Measurements from ENCODE around the gene COL8A2. TPM values are rescaled to one million over a fixed set of nuclear protein-coding genes. Genes with fewer than 3 reads are reported as not detected.

Gene COL8A2
- total and polyA plus RNA-seq, 3 experiments from 2014 or later = 0.07 to 0.18 TPM; not detected in 1

DNA sequence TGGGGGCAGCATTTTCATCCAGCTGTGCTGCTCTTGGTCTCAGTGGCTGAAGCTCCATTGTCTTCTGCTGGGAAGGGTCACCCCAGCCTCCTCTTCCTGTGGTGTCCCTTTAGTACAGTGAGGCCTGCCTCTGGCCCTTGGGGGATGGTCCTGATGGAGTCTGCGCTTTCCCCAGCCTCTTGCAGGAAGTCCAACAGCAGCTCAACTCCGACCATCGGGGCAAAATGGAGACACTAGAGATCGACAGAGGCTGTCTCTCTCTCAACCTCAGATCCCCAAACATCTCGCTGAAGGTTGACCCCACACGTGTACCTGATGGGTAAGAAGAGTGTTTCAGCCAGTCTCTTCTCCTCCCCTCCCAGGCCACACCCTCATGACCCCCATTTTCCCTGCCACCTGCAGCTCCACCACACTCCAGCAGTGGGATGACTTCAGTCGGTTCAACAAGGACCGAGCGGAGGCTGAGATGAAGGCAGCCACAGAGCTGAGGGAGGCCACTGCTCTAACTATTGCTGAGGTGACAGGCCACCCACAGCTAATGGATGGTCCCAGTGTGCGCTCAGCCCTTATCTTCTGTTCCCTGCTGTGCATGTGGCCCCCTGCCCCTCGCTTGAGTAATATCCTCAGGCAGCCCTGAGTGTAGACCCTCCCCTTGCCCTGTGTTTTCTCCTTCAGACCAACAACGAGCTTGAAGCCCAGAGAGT, 38.3 kb downstream of the COL8A2 start:
- no peak for DNase-seq
- peaks cover 8% of the 10 kb centered on the region for H3K36me3 ChIP-seq (ENCODE audit: insufficient read depth, low read length)
- no peak overlapping the region for H3K4me3 ChIP-seq (ENCODE audit: low read length)
- POLR2A ChIA-PET = no interaction called here
- peaks cover 0 to 18% (median 0%) of the 10 kb centered on the region in 3 donors for H3K36me3 Mint-ChIP-seq
- no peaks in the 10 kb centered on the region for H3K9me3 ChIP-seq (ENCODE audit: low read length)
- H3K4me3 Mint-ChIP-seq = peak overlapping the region; percentile 41 to 64 (median 52)
- peaks cover 16 to 40% of the 10 kb centered on the region in 2 donors for H3K27me3 Mint-ChIP-seq
- peak overlapping the region in 4 of 8 donors; percentile 33 to 84 (median 78) for H3K27ac Mint-ChIP-seq
- H3K27ac ChIP-seq (ENCODE audit: low read depth, low read length) = no peak overlapping the region
- H3K27me3 ChIP-seq (ENCODE audit: insufficient read depth, low read length, poor library complexity, severe bottlenecking) = peaks cover 5% of the 10 kb centered on the region
- H3K9me3 Mint-ChIP-seq = no peaks in the 10 kb centered on the region
- H3K4me1 ChIP-seq (ENCODE audit: insufficient read depth, low read length) = peaks cover 19% of the 10 kb centered on the region
- CTCF ChIA-PET = interaction anchor here (0.6 to 1.2 kb wide), 3 partner anchors 101 to 740 kb away, joined by 3 to 4 read pairs (median 3); no protein-coding TSS in a partner anchor
- peaks cover 16 to 33% (median 18%) of the 10 kb centered on the region in 3 donors for H3K4me1 Mint-ChIP-seq

DNA sequence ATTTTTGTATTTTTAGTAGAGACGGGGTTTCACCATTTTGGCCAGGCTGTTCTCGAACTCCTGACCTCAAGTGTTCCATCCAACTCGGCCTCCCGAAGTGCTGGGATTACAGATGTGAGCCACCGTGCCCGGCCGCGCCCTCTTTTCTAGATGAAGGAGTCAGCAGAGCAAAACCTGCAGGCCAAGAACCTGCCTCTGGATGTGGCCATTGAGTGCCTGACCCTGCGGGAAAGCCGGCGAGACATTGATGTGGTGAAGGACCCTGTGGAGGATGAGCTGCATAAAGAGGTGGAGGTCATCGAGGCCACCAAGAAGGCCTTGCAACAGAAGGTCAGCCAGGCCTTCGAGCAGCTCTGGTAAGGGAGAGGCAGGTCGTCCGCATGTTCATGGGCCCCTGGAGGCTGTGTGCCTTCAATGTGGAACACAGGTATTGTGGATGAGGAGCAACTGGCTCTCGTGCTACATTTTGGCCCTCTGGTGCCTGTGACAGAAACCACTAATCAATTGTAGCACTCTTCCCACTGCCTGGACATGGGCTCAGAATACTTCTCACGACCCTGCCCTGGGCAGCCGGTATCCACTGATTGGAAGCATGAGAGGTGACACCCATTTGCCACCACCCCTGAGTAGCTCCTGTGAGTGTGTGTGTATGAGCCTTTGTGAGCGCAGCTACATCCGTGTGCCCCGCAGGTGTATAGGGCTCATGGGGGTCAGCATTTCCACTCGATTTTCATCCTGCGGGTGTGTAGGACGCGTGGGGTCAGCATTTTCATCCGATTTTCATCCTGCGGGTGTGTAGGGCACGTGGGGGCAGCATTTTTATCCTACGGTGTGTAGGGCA, 39.1 kb downstream of the COL8A2 start:
- H3K36me3 Mint-ChIP-seq = peaks cover 0 to 10% (median 0%) of the 10 kb centered on the region in 3 donors
- DNase-seq = no peak
- H3K4me3 Mint-ChIP-seq = peak overlapping the region in 5 of 7 donors; percentile 8 to 68 (median 36)
- Histone ChIP-seq H3K27ac (ENCODE audit: low read depth, low read length) (no peak overlapping the region), H3K4me3 (ENCODE audit: low read length) (no peak overlapping the region), H3K9me3 (ENCODE audit: low read length) (no peaks in the 10 kb centered on the region), H3K36me3 (ENCODE audit: insufficient read depth, low read length) (peaks cover under 1% of the 10 kb centered on the region), H3K4me1 (ENCODE audit: insufficient read depth, low read length) (peaks cover 19% of the 10 kb centered on the region), H3K27me3 (ENCODE audit: insufficient read depth, low read length, poor library complexity, severe bottlenecking) (peaks cover 5% of the 10 kb centered on the region)
- peak overlapping the region in 2 of 8 donors; percentile 50 to 78 for H3K27ac Mint-ChIP-seq
- POLR2A ChIA-PET = no interaction called here
- peaks cover 16 to 40% of the 10 kb centered on the region in 2 donors for H3K27me3 Mint-ChIP-seq
- H3K4me1 Mint-ChIP-seq = peaks cover 14 to 25% (median 18%) of the 10 kb centered on the region in 3 donors
- H3K9me3 Mint-ChIP-seq = no peaks in the 10 kb centered on the region
- CTCF ChIA-PET = interaction anchor here (0.7 to 1.2 kb wide), 3 partner anchors 102 to 206 kb away, joined by 3 to 4 read pairs (median 4); no protein-coding TSS in a partner anchor

- H3K4me1 Mint-ChIP-seq = peaks cover 13 to 22% (median 17%) of the 10 kb centered on the region in 3 donors
- no peaks in the 10 kb centered on the region for H3K9me3 Mint-ChIP-seq
- H3K4me1 ChIP-seq (ENCODE audit: insufficient read depth, low read length) = peaks cover 17% of the 10 kb centered on the region
- no peaks in the 10 kb centered on the region for H3K36me3 ChIP-seq (ENCODE audit: insufficient read depth, low read length)
- peak overlapping the region in 2 of 7 donors; percentile 27 to 32 for H3K4me3 Mint-ChIP-seq
- POLR2A ChIA-PET = no interaction called here
- no peak overlapping the region for H3K27ac Mint-ChIP-seq
- no peak overlapping the region for H3K4me3 ChIP-seq (ENCODE audit: low read length)
- peaks cover 0 to 10% (median 0%) of the 10 kb centered on the region in 3 donors for H3K36me3 Mint-ChIP-seq
- peaks cover 5% of the 10 kb centered on the region for H3K27me3 ChIP-seq (ENCODE audit: insufficient read depth, low read length, poor library complexity, severe bottlenecking)
- H3K27me3 Mint-ChIP-seq = peaks cover 16 to 41% of the 10 kb centered on the region in 2 donors
- no peak for DNase-seq
- no peak overlapping the region for H3K27ac ChIP-seq (ENCODE audit: low read depth, low read length)
- CTCF ChIA-PET = no interaction called here
- H3K9me3 ChIP-seq (ENCODE audit: low read length) = no peaks in the 10 kb centered on the region
Measured at GRCh38 chr1:36085126-36085525, 39.9 kb downstream of the COL8A2 start.

GRCh38 chr1:36084497-36085115, 40.4 kb downstream of the COL8A2 start:
- no peaks in the 10 kb centered on the region for H3K9me3 ChIP-seq (ENCODE audit: low read length)
- H3K27ac ChIP-seq (ENCODE audit: low read depth, low read length) = no peak overlapping the region
- POLR2A ChIA-PET = no interaction called here
- Mint-ChIP-seq H3K4me3 (peak overlapping the region in 2 of 7 donors; percentile 27 to 32), H3K27ac (no peak overlapping the region), H3K36me3 (peaks cover 0 to 6% (median 0%) of the 10 kb centered on the region in 3 donors), H3K9me3 (no peaks in the 10 kb centered on the region), H3K4me1 (peaks cover 7 to 17% (median 12%) of the 10 kb centered on the region in 3 donors), H3K27me3 (peaks cover 16 to 43% of the 10 kb centered on the region in 2 donors)
- H3K4me1 ChIP-seq (ENCODE audit: insufficient read depth, low read length) = peaks cover 11% of the 10 kb centered on the region
- no peak for DNase-seq
- H3K4me3 ChIP-seq (ENCODE audit: low read length) = no peak overlapping the region
- CTCF ChIA-PET = no interaction called here
- peaks cover 5% of the 10 kb centered on the region for H3K27me3 ChIP-seq (ENCODE audit: insufficient read depth, low read length, poor library complexity, severe bottlenecking)
- no peaks in the 10 kb centered on the region for H3K36me3 ChIP-seq (ENCODE audit: insufficient read depth, low read length)

- H3K9me3 ChIP-seq (ENCODE audit: low read length) = no peaks in the 10 kb centered on the region
- peaks cover 7% of the 10 kb centered on the region for H3K4me1 ChIP-seq (ENCODE audit: insufficient read depth, low read length)
- peak in 1 of 5 donors; percentile 26 for DNase-seq
- CTCF ChIA-PET = interaction anchor here (0.7 kb wide), 1 partner anchor 283 kb away, joined by 3 read pairs; no protein-coding TSS in a partner anchor
- Mint-ChIP-seq H3K27ac (no peak within 1 kb of the TSS), H3K4me1 (peaks cover 2 to 11% (median 6%) of the 10 kb centered on the region in 3 donors), H3K36me3 (peaks cover 0 to 1% (median 0%) of the 10 kb centered on the region in 3 donors), H3K27me3 (peaks cover 20 to 43% of the 10 kb centered on the region in 2 donors), H3K4me3 (peak within 1 kb of the TSS in 2 of 7 donors; percentile 27 to 44), H3K9me3 (no peaks in the 10 kb centered on the region)
- no peak within 1 kb of the TSS for H3K27ac ChIP-seq (ENCODE audit: low read depth, low read length)
- H3K27me3 ChIP-seq (ENCODE audit: insufficient read depth, low read length, poor library complexity, severe bottlenecking) = peaks cover 5% of the 10 kb centered on the region
- no peak within 1 kb of the TSS for H3K4me3 ChIP-seq (ENCODE audit: low read length)
- H3K36me3 ChIP-seq (ENCODE audit: insufficient read depth, low read length) = no peaks in the 10 kb centered on the region
- POLR2A ChIA-PET = no interaction called here
Measured at GRCh38 chr1:36083635-36084496, 41.2 kb downstream of the COL8A2 start, which contains the start of gene TEKT2. Gene TEKT2, plus strand, starts transcription at chr1:36084094. Its CDS starts 828 bp downstream, at chr1:36084922.

DNA sequence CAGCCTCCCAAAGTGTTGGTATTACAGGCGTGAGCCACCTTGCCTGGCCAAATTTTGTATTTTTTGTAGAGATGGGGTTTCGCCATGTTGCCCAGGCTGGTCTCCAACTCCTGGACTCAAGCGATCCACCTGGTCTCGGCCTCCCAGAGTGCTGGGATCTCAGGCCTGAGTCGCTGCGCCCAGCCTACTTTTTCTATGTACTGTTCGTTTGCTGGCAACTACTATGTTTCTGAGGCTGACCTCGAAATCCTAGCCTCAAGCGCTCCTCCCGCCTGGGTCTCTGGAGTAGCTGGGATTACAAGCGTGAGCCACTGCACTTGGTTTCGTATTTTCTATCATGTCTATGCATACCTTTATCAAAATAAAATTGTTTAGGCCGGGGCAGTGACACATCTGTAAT, 41.8 kb downstream of the COL8A2 start:
- Histone ChIP-seq H3K4me1 (ENCODE audit: insufficient read depth, low read length) (peaks cover 4% of the 10 kb centered on the region), H3K36me3 (ENCODE audit: insufficient read depth, low read length) (no peaks in the 10 kb centered on the region), H3K9me3 (ENCODE audit: low read length) (no peaks in the 10 kb centered on the region), H3K4me3 (ENCODE audit: low read length) (no peak overlapping the region), H3K27me3 (ENCODE audit: insufficient read depth, low read length, poor library complexity, severe bottlenecking) (peaks cover 5% of the 10 kb centered on the region), H3K27ac (ENCODE audit: low read depth, low read length) (no peak overlapping the region)
- Mint-ChIP-seq H3K27ac (no peak overlapping the region), H3K27me3 (peaks cover 20 to 46% of the 10 kb centered on the region in 2 donors), H3K36me3 (no peaks in the 10 kb centered on the region), H3K4me1 (peaks cover 2 to 5% (median 2%) of the 10 kb centered on the region in 3 donors), H3K9me3 (no peaks in the 10 kb centered on the region), H3K4me3 (no peak overlapping the region)
- ChIA-PET CTCF (no interaction called here), POLR2A (interaction anchor here (1.2 kb wide), 1 partner anchor 9 kb away, joined by 3 read pairs; no protein-coding TSS in a partner anchor)
- DNase-seq = no peak

GRCh38 chr1:36081926-36082485, 43.0 kb downstream of the COL8A2 start:
- no peak overlapping the region for H3K27ac ChIP-seq (ENCODE audit: low read depth, low read length)
- Mint-ChIP-seq H3K4me3 (no peak overlapping the region), H3K27ac (no peak overlapping the region), H3K27me3 (peaks cover 17 to 46% of the 10 kb centered on the region in 2 donors), H3K36me3 (no peaks in the 10 kb centered on the region), H3K9me3 (no peaks in the 10 kb centered on the region), H3K4me1 (peaks cover 0 to 1% (median 1%) of the 10 kb centered on the region in 3 donors)
- no peaks in the 10 kb centered on the region for H3K36me3 ChIP-seq (ENCODE audit: insufficient read depth, low read length)
- H3K4me3 ChIP-seq (ENCODE audit: low read length) = no peak overlapping the region
- no peak for DNase-seq
- CTCF ChIA-PET = no interaction called here
- POLR2A ChIA-PET = interaction anchor here (1.2 kb wide), 1 partner anchor 8 kb away, joined by 3 read pairs; no protein-coding TSS in a partner anchor
- H3K9me3 ChIP-seq (ENCODE audit: low read length) = no peaks in the 10 kb centered on the region
- no peaks in the 10 kb centered on the region for H3K4me1 ChIP-seq (ENCODE audit: insufficient read depth, low read length)
- peaks cover 5% of the 10 kb centered on the region for H3K27me3 ChIP-seq (ENCODE audit: insufficient read depth, low read length, poor library complexity, severe bottlenecking)
